ENCODE measurements around the gene VTI1A. TPM values are rescaled to one million over a fixed set of nuclear protein-coding genes. Genes with fewer than 3 reads are reported as not detected.

Gene VTI1A
- total RNA-seq, 4 donors from 2014 or later: 43.5 to 80.4 (median 62.3) TPM

DNA sequence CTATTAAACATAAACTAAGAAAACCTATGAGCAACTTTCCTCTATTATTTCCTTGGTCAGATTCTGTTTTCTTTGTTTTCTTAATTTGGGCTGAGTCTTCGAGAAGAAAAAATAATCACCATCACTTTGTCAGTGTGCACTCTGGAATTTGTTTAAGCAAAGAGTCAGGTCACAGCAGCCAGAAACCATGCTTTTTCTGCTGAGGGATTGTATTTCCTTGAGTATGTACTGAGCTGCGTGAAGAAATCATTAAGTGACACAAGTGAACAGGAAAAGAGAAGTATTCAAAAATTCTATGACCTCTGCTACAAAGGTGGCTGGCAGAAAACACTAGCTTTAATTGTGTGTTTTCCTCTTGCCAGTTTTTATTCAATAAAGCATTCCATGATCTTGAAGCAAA is 249.6 kb downstream of the VTI1A start:
- ATAC-seq (ENCODE audit: low FRiP score) (no peak), DNase-seq (ENCODE audit: low spot score) (no peak)
- TF ChIP-seq, protein P1, sequence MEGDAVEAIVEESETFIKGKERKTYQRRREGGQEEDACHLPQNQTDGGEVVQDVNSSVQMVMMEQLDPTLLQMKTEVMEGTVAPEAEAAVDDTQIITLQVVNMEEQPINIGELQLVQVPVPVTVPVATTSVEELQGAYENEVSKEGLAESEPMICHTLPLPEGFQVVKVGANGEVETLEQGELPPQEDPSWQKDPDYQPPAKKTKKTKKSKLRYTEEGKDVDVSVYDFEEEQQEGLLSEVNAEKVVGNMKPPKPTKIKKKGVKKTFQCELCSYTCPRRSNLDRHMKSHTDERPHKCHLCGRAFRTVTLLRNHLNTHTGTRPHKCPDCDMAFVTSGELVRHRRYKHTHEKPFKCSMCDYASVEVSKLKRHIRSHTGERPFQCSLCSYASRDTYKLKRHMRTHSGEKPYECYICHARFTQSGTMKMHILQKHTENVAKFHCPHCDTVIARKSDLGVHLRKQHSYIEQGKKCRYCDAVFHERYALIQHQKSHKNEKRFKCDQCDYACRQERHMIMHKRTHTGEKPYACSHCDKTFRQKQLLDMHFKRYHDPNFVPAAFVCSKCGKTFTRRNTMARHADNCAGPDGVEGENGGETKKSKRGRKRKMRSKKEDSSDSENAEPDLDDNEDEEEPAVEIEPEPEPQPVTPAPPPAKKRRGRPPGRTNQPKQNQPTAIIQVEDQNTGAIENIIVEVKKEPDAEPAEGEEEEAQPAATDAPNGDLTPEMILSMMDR (IDR thresholded peaks at IDR 0.05): no peak

DNA sequence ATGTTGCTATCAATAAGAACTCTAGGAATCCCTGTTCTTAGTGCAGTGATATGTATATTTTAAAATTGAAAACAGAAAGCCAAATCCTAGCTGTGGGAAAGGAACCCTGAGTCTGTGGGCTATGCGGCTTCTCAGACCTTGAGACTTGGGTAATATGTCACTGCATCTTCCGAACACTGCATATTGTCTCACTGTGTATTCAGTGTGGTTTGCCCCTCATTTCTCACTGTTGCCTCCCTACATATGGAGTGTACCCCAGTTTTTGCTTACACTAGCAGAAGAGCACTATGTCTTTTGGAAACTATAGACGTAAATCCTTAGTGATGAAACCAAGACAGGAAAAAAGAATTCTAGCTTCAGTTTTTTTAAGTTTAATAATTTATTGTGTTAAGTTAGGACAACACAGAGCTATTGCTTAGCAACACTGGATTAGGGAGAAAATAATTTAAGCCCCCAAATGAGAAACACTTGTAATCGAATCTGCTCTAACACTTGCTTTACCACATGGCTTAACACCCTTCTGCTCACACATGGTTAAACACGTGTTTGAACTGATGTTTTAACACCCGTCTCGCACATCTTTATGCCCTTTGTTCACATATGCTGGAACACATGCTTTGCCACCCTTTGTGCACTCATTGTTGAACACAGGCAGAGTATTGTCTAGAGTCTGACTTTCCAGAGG is 251.3 kb downstream of the VTI1A start:
- DNase-seq (ENCODE audit: low spot score): no peak

DNA sequence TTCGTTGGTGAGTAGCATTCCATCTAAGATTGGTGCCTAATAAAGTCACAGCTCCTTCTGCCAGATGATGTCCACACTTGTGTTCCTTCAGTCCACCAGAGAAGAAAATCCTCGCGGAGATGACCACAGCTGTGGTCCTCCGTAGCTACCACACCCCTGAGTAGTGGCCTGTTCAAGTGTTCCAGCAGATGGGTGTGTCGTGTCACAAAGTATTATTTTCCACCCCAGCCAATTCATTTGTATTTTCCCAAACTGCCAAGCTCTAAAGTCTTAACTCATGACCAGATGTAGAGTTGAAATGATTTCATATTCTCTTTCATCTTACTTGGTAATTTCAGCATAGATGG is 251.8 kb downstream of the VTI1A start:
- ATAC-seq (ENCODE audit: low FRiP score): no peak
- TF ChIP-seq, protein P1 (IDR thresholded peaks at IDR 0.05): no peak

More for the DNA sequence above, 251.3 kb downstream of the VTI1A start:
- TF ChIP-seq, protein P1 (IDR thresholded peaks at IDR 0.05): no peak
- no peak for ATAC-seq (ENCODE audit: low FRiP score)

DNA sequence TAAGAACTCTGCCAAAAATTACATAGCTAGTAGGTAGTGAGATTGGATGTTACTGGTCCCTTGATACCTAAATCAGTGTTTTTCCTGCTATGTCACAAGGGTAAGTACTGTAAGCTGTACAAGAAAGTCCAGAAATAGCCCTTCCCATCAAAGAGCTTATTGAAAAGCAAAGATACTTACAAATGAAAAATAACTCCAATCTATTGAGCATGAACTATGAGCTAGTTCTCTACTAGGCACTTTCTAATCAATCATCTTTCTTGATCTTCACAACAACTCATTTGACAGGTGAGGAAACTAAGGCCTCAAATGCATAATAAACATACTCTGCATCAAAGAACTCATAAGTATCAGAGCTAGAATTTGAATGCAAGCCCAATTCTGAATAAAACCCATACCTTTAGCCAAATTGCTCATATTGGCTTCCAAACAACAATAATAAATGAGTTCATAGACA is 253.2 kb downstream of the VTI1A start:
- TF ChIP-seq, protein P1 (IDR thresholded peaks at IDR 0.05): no peak
- ATAC-seq (ENCODE audit: low FRiP score): no peak
- no peak for DNase-seq (ENCODE audit: low spot score)

More for the DNA sequence above, 251.8 kb downstream of the VTI1A start:
- DNase-seq (ENCODE audit: low spot score): no peak

DNA sequence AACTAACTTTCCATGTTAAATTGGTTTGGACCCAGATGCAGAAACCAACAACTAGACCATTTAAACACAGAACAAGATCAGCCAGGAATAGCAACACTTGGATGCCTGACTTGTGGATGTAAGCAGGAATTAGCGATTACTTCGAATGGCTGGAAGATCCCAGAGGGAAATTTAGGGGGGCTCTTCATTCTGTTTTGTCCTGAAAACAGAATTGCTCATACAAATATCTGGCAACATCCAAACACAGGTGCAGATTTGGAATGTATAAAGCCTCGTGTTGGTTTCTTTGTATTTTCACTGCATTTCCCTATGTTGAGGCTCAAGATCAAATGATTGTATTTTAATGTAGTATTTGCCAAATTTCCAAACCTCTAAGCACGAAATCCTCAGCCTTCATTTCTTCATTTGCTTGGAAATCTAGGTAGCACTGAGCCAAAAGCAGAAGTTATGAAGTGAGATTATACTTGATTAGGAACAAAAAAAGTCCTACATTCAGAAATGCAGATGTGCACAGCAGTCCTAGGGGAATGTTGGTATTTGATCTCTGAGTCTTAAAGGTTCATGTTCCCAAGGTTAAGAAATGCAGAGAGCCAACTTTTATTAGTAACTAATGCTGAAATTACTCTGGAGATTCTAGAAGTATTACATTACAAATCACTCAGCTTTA is 254.3 kb downstream of the VTI1A start:
- TF ChIP-seq, protein P1 (IDR thresholded peaks at IDR 0.05): no peak
- DNase-seq (ENCODE audit: low spot score): no peak
- no peak for ATAC-seq (ENCODE audit: low FRiP score)

DNA sequence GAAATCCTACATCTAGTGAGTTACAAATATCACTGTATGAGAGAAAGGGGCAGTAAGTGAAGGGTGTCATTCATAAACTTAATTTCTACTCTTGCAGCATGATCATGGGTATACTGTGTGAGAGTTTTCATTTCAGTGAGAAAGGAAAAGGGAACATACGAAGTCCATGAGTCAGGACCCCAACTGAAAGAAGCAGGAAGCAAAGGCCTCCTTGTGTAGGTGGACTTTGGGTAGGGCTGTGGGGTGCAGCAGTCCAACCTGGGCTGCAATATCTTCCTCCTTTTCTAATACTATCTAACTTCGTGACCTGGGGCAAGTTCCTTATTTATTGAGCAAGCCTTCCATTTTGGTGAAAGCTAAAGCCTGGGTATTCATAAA is 254.9 kb downstream of the VTI1A start:
- no peak for ATAC-seq (ENCODE audit: low FRiP score)
- TF ChIP-seq, protein P1 (IDR thresholded peaks at IDR 0.05): no peak

DNA sequence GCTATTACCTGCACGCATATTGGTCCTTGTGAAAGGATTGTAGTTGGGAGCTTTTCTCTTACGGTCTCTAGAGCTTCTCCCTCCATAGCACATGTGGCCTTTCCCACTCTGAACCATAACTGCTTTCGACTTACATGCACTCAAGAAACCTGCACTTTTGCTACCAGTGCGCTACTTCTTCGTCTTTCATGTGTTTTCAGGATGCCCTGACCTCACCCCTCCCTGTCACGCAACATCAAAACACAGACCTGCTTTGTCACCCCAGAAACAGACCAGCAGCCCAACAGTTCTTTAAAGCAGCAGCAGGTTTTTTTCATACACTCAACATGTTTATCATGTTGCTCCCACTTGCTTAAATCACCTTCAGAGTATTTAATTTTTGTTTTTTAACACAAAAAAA is 259.6 kb downstream of the VTI1A start:
- no peak for DNase-seq (ENCODE audit: low spot score)
- ATAC-seq (ENCODE audit: low FRiP score): no peak
- TF ChIP-seq, protein P1 (IDR thresholded peaks at IDR 0.05): no peak

More for the DNA sequence above, 254.9 kb downstream of the VTI1A start:
- DNase-seq (ENCODE audit: low spot score): no peak
